HG03342 (cell line): ENCODE data around the gene USB1.
A peak's percentile ranks its signal among the peaks of the same experiment; 100 is the strongest.

ENCODE experiments used
- ATAC-seq: cut with Tn5 transposase; IDR thresholded peaks from one replicate; pipeline ENCODE4 v1.9.1; 2021; ENCODE audit warnings: mild to moderate bottlenecking, moderate library complexity; ENCODE audit not compliant: unreplicated experiment

The USB1 gene

GRCh38 chr16:58000706-58001676 lies at the start of gene USB1:
USB1 (plus strand) TSS chr16:58001407; CDS start chr16:58001484, 77 bp downstream.
- ATAC-seq: peak; percentile 79

- ATAC-seq: no peak
These were observed 48.3 kb upstream of the USB1 start for GRCh38 chr16:57952909-57953308.

GRCh38 chr16:57953857-57954256 lies 47.4 kb upstream of the USB1 start:
- no peak for ATAC-seq

GRCh38 chr16:57955572-57956188 lies 45.5 kb upstream of the USB1 start:
- no peak for ATAC-seq

GRCh38 chr16:57956270-57956808 lies 44.9 kb upstream of the USB1 start:
- ATAC-seq: no peak

GRCh38 chr16:57956924-57957672 lies 44.1 kb upstream of the USB1 start:
- ATAC-seq: no peak

GRCh38 chr16:57957673-57958392 lies 43.4 kb upstream of the USB1 start:
- no peak for ATAC-seq

- no peak for ATAC-seq
These were observed 42.7 kb upstream of the USB1 start for GRCh38 chr16:57958544-57958943.

- no peak for ATAC-seq
These were observed 42.1 kb upstream of the USB1 start for GRCh38 chr16:57959121-57959520.

- no peak for ATAC-seq
These were observed 41.4 kb upstream of the USB1 start for GRCh38 chr16:57959804-57960203.

GRCh38 chr16:57960310-57960709 lies 40.9 kb upstream of the USB1 start:
- ATAC-seq: no peak

GRCh38 chr16:57960826-57961472 lies 40.3 kb upstream of the USB1 start:
- ATAC-seq: no peak

- ATAC-seq: no peak
These were observed 39.7 kb upstream of the USB1 start for GRCh38 chr16:57961538-57961937.

- ATAC-seq: no peak
These were observed 39.2 kb upstream of the USB1 start for GRCh38 chr16:57962046-57962445.

GRCh38 chr16:57962756-57963155 lies 38.5 kb upstream of the USB1 start:
- ATAC-seq: no peak

GRCh38 chr16:57964157-57964700 lies 37.0 kb upstream of the USB1 start:
- ATAC-seq: no peak

- no peak for ATAC-seq
These were observed 34.9 kb upstream of the USB1 start for GRCh38 chr16:57966204-57966771.

- no peak for ATAC-seq
These were observed 34.2 kb upstream of the USB1 start for GRCh38 chr16:57966986-57967385.

- ATAC-seq: no peak
These were observed 33.3 kb upstream of the USB1 start for GRCh38 chr16:57967916-57968315.
